ENCODE data around the gene STAU1.
"Not testable (repeated sequence)": the region's sequence is repeated elsewhere in the genome, so short reads cannot be mapped to it uniquely, and the experiment has no call there.

DNA sequence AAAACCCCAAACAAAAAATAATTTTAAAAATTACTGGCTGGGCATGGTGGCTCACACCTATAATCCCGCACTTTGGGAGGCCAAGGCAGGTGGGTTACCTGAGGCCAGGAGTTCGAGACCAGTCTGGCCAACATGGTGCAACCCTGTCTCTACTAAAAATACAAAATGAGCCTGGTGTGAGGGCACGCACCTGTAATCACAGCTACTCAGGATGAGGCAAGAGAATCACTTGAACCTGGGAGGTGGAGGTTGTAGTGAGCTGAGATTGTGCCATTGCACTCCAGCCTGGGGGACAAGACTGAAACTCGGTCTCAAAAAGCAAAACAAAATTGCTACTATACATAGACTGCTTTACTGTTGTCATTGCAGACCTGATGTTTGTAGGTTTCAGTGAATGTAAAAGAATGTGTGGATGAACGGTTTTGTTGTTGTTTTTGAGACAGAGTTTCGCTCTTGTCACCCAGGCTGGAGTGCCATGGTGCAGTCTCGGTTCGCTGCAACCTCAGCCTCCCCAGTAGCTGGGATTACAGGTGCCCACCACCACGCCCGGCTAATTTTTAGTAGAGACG is 83.1 kb downstream of the STAU1 start:
- TF ChIP-seq, protein P1, sequence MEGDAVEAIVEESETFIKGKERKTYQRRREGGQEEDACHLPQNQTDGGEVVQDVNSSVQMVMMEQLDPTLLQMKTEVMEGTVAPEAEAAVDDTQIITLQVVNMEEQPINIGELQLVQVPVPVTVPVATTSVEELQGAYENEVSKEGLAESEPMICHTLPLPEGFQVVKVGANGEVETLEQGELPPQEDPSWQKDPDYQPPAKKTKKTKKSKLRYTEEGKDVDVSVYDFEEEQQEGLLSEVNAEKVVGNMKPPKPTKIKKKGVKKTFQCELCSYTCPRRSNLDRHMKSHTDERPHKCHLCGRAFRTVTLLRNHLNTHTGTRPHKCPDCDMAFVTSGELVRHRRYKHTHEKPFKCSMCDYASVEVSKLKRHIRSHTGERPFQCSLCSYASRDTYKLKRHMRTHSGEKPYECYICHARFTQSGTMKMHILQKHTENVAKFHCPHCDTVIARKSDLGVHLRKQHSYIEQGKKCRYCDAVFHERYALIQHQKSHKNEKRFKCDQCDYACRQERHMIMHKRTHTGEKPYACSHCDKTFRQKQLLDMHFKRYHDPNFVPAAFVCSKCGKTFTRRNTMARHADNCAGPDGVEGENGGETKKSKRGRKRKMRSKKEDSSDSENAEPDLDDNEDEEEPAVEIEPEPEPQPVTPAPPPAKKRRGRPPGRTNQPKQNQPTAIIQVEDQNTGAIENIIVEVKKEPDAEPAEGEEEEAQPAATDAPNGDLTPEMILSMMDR (IDR thresholded peaks at IDR 0.05): not testable (repeated sequence)
- TF ChIP-seq EZH2, EZH2phosphoT487 (IDR thresholded peaks at IDR 0.05): not testable (repeated sequence)

All from neural progenitor cell (in vitro differentiated cells).